HFFc6 (cell line): ENCODE data around the gene R3HCC1L. TPM values are rescaled to one million over a fixed set of nuclear protein-coding genes. Genes with fewer than 3 reads are reported as not detected.
"Not testable (repeated sequence)": the region's sequence is repeated elsewhere in the genome, so short reads cannot be mapped to it uniquely, and the experiment has no call there.

Experiments used
- DNase-seq: peaks from one replicate; pipeline ENCODE4 v3.0.0-alpha.2; 2018
- H3K27ac Mint-ChIP-seq: 2 replicates; pipeline ENCODE4 v1.8.0; 2020; ENCODE audit warnings: mild to moderate bottlenecking, mixed read lengths
- H3K27me3 Mint-ChIP-seq: 2 replicates; pipeline ENCODE4 v1.8.0; 2021; ENCODE audit warnings: mild to moderate bottlenecking, moderate library complexity, mixed read lengths; ENCODE audit not compliant: insufficient read depth
- H3K36me3 Mint-ChIP-seq: 2 replicates; pipeline ENCODE4 v1.8.0; 2021; ENCODE audit warnings: low read depth, mixed read lengths
- H3K4me1 Mint-ChIP-seq: 2 replicates; pipeline ENCODE4 v1.8.0; 2020; ENCODE audit warnings: low read depth, mixed read lengths
- H3K4me3 Mint-ChIP-seq: 2 replicates; pipeline ENCODE4 v1.8.0; 2020; ENCODE audit warnings: mild to moderate bottlenecking, moderate library complexity, mixed read lengths
- H3K9me3 Mint-ChIP-seq: 2 replicates; pipeline ENCODE4 v1.8.0; 2020; ENCODE audit warnings: mild to moderate bottlenecking, mixed read lengths
- total RNA-seq, 6 experiments: library from RNA; stranded (reverse); fragmentation: NEBNext Ultra II Directional; extraction: Animal tissue kit (Norgen Biotek cat#: 25700); gene quantifications; 2 replicates in 1 of 6; 3 replicates in 5 of 6; pipeline ENCODE4 v1.2.3, GENCODE V29; 2021
- TF ChIP-seq, protein P1 (sequence below): fragments of 200-600 bp; sonication (generic); IDR thresholded peaks from 2 replicates; pipeline ENCODE4 v1.5.0; 2021; ENCODE audit warnings: antibody characterized with exemption, mild to moderate bottlenecking

The R3HCC1L gene
- total RNA-seq, 6 experiments from 2014 or later: 7.4 to 8.1 (median 7.6) TPM

DNA sequence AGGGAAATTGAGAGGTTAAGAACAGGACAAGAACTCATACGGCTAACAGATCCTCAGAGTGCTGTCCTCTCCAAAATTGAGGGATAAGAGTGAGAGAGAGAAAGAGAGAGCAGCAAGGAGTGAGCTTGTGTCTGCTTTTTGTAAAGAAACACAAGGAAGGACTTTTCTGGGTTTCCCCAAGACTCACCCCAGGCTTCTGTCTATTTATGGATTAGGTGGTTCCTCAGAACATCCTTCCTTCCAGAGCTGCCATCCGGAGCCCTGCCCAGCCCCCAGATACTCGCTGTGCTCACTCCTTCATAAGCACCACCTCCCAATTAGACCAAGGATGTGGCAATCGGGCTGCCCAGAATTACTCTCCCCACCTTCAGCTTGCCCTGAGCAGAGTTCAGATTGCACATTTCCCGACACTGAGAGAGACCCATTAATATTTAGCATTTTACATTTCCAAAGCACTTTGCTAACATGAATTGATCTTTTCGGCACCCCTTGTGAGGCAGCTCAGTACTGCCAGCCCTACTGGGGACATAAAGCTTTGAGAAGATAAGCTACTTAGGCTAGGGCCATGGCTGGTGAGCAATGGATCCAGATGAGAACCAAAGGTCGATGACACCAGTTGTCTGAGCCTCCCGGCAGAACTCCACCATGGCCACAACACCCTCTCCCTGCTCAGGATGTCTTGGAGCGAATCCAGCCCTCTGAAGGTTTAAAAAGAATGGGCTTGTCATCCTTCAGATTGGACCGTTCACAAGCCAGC, 19.2 kb upstream of the R3HCC1L start:
- no peaks in the 10 kb centered on the region for H3K36me3 Mint-ChIP-seq
- H3K27me3 Mint-ChIP-seq: peaks cover 32% of the 10 kb centered on the region
- H3K4me1 Mint-ChIP-seq: no peaks in the 10 kb centered on the region
- TF ChIP-seq, protein P1, sequence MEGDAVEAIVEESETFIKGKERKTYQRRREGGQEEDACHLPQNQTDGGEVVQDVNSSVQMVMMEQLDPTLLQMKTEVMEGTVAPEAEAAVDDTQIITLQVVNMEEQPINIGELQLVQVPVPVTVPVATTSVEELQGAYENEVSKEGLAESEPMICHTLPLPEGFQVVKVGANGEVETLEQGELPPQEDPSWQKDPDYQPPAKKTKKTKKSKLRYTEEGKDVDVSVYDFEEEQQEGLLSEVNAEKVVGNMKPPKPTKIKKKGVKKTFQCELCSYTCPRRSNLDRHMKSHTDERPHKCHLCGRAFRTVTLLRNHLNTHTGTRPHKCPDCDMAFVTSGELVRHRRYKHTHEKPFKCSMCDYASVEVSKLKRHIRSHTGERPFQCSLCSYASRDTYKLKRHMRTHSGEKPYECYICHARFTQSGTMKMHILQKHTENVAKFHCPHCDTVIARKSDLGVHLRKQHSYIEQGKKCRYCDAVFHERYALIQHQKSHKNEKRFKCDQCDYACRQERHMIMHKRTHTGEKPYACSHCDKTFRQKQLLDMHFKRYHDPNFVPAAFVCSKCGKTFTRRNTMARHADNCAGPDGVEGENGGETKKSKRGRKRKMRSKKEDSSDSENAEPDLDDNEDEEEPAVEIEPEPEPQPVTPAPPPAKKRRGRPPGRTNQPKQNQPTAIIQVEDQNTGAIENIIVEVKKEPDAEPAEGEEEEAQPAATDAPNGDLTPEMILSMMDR: no peak
- no peak overlapping the region for H3K4me3 Mint-ChIP-seq
- H3K27ac Mint-ChIP-seq: no peak overlapping the region
- no peaks in the 10 kb centered on the region for H3K9me3 Mint-ChIP-seq
- DNase-seq: no peak

DNA sequence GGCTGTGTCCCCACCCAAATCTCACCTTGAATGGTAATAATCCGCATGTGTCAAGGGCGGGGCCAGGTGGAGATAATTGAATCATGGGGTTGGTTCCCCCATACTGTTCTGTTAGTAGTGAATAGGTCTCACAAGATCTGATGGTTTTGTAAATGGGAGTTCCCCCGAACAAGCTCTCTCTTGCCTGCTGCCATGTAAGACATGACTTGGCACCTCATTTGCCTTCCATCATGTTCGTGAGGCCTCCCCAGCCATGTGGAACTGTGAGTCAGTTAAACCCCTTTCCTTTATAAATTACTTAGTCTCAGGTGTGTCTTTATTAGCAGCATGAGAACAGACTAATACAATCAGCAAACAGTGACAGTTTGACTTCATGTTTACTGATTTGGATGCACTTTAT, 14.6 kb upstream of the R3HCC1L start:
- no peaks in the 10 kb centered on the region for H3K9me3 Mint-ChIP-seq
- H3K36me3 Mint-ChIP-seq: no peaks in the 10 kb centered on the region
- TF ChIP-seq, protein P1: no peak
- no peaks in the 10 kb centered on the region for H3K4me1 Mint-ChIP-seq
- peaks cover 15% of the 10 kb centered on the region for H3K27me3 Mint-ChIP-seq
- no peak overlapping the region for H3K27ac Mint-ChIP-seq
- no peak overlapping the region for H3K4me3 Mint-ChIP-seq
- DNase-seq: no peak

DNA sequence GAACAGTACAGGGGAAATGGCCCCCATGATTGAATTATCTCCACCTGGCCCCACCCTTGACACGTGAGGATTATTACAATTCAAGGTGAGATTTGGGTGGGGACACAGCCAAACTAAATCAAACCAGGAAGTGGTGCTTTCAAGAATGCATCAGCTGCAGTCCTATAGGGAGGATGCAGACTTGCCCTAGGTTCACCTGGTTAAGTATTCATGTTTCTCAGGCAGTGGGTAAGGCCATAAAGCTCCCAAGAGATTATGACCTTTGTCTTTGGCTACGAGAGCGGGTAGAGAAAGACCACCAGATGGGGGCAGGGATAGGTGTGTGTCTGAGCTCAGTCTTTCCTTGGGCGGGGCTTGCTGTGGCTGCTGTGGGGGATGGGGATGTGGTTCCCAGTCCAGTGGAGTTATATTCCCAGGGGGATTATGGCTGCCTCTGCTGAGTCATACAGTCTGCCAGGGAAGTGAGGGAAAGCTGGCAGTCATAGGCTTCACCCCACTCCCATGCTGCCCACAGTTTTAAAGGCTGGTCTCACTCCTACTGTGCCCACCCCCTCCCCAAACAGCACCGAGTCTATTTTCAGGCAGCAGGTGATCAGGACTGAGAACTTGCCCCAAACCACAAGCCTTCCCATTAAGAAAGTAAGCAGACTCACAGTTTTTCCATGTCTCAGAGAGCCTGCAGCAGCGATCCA, 8.4 kb upstream of the R3HCC1L start:
- Mint-ChIP-seq H3K4me1 (no peaks in the 10 kb centered on the region), H3K4me3 (no peak overlapping the region), H3K27ac (no peak overlapping the region), H3K27me3 (peaks cover 10% of the 10 kb centered on the region), H3K36me3 (no peaks in the 10 kb centered on the region), H3K9me3 (no peaks in the 10 kb centered on the region)
- TF ChIP-seq, protein P1: no peak
- no peak for DNase-seq

DNA sequence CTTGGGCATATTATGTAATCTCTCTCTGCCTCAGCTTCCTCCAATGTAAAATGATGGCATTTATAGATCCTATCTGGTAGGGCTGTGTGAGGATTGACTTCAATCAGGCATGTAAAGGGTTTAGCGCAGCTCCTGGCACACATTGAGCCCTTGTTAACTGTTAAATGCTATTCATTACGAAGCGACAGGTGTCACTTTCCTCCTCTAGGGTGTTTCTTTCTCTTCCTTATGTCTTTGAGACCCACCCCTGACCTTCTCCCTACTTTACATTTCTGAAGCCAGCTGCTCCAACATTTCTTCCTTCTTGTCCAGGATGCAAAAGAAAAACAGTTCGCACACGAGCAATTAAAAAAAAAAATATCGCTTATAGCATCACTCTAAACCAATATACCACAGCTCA, 5.7 kb upstream of the R3HCC1L start:
- TF ChIP-seq, protein P1: no peak
- H3K27ac Mint-ChIP-seq: no peak overlapping the region
- DNase-seq: no peak
- H3K27me3 Mint-ChIP-seq: peaks cover 3% of the 10 kb centered on the region; the same call in 1 of the 2 replicates
- H3K4me1 Mint-ChIP-seq: no peaks in the 10 kb centered on the region
- no peak overlapping the region for H3K4me3 Mint-ChIP-seq
- peaks cover 5% of the 10 kb centered on the region; the same call in 1 of the 2 replicates for H3K9me3 Mint-ChIP-seq
- H3K36me3 Mint-ChIP-seq: peaks cover 4% of the 10 kb centered on the region; the same call in 1 of the 2 replicates

DNA sequence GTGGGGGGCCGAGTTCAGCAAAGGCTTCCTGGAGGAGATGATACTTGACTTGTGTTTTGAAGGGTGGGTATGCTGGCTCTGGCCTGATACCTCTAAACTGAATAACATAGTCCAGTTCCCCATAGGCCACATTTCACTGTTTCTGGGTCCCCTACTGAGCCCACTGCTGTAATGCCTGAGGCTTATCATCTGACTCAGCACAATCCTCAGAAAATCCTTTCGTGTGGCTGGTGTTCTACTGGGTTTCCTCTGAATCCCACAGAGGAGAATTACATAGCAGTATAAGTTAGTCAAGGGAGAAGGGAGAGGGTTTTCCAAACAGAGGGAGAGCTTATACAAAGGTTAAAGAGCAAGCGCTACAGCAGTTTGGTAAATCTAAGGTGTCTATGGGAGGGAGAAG, 2.8 kb upstream of the R3HCC1L start:
- H3K4me3 Mint-ChIP-seq: no peak overlapping the region
- TF ChIP-seq, protein P1: no peak
- H3K27ac Mint-ChIP-seq: no peak overlapping the region
- no peak for DNase-seq
- peaks cover 3% of the 10 kb centered on the region; the same call in 1 of the 2 replicates for H3K27me3 Mint-ChIP-seq
- peaks cover 18% of the 10 kb centered on the region for H3K4me1 Mint-ChIP-seq
- H3K36me3 Mint-ChIP-seq: peaks cover 4% of the 10 kb centered on the region; the same call in 1 of the 2 replicates
- peaks cover 5% of the 10 kb centered on the region; the same call in 1 of the 2 replicates for H3K9me3 Mint-ChIP-seq

DNA sequence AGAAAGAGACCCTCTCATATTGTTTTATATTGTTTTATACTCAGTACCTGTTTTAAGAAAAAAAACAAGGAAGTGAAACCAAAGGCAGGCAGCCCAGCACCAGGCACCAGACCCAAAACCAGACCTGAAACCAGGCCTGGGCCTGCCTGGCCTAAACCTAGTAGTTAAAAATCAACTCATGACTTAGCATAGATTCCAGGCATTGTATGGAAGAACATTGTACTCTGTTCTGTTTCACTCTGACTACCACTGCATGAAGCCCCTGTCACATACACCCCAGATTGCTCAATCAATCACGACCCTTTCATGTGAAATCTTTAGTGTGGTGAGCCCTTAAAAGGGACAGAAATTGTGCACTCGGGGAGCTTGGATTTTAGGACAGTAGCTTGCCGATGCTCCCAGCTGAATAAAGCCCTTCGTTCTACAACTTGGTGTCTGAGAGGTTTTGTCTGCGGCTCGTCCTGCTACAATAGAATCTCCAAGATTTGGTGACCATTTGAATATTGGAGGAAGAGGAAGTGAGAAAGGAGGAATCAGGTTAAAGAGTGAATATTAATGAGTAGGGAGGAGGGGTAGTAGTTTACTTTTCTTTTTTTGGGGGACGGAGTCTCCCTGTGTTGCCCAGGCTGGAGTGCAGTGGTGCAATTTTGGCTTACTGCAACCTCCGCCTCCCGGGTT, 1.2 kb upstream of the R3HCC1L start:
- not testable (repeated sequence) for DNase-seq, H3K9me3 Mint-ChIP-seq, H3K36me3 Mint-ChIP-seq, H3K27me3 Mint-ChIP-seq, H3K4me3 Mint-ChIP-seq, H3K27ac Mint-ChIP-seq
- H3K4me1 Mint-ChIP-seq: peaks cover 31% of the 10 kb centered on the region
